C4-2B (cell line): ENCODE results near the gene PEX16.

ENCODE experiments used
- H3K27ac ChIP-seq: fragments of 450-650 bp; 2 replicates; pipeline ENCODE4 v1.5.1; 2017
- ZFX ChIP-seq: fragments of 450-650 bp; IDR thresholded peaks from 2 replicates; pipeline ENCODE4 v1.6.1; 2017
- TF ChIP-seq, protein P1 (sequence below): fragments of 450-650 bp; conservative IDR thresholded peaks from 2 replicates; pipeline ENCODE4 v1.5.1; 2017; ENCODE audit warnings: mild to moderate bottlenecking

The PEX16 gene

DNA sequence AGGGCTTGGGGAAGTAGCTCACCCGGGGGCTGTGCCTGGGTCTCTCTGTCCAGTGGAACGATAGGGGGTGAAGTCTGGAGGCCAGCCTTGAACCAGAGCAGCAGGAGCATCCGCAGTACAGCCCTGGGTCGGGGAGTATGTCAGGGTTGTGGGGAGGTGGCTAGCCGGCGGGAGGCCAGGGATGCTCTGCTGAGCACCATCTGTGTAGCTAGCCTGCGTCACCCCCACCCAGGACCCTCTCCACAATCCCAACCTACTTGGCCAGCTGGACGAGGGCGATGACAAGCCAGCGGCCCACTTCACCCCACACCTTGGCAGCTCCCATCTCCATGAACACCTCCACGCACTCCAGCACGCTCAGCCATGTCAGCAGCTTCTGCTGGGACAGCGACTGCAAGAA is 2.2 kb downstream of the PEX16 start:
- no peak overlapping the region for H3K27ac ChIP-seq
- TF ChIP-seq, protein P1, sequence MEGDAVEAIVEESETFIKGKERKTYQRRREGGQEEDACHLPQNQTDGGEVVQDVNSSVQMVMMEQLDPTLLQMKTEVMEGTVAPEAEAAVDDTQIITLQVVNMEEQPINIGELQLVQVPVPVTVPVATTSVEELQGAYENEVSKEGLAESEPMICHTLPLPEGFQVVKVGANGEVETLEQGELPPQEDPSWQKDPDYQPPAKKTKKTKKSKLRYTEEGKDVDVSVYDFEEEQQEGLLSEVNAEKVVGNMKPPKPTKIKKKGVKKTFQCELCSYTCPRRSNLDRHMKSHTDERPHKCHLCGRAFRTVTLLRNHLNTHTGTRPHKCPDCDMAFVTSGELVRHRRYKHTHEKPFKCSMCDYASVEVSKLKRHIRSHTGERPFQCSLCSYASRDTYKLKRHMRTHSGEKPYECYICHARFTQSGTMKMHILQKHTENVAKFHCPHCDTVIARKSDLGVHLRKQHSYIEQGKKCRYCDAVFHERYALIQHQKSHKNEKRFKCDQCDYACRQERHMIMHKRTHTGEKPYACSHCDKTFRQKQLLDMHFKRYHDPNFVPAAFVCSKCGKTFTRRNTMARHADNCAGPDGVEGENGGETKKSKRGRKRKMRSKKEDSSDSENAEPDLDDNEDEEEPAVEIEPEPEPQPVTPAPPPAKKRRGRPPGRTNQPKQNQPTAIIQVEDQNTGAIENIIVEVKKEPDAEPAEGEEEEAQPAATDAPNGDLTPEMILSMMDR = no peak
- no peak for TF ChIP-seq ZFX

DNA sequence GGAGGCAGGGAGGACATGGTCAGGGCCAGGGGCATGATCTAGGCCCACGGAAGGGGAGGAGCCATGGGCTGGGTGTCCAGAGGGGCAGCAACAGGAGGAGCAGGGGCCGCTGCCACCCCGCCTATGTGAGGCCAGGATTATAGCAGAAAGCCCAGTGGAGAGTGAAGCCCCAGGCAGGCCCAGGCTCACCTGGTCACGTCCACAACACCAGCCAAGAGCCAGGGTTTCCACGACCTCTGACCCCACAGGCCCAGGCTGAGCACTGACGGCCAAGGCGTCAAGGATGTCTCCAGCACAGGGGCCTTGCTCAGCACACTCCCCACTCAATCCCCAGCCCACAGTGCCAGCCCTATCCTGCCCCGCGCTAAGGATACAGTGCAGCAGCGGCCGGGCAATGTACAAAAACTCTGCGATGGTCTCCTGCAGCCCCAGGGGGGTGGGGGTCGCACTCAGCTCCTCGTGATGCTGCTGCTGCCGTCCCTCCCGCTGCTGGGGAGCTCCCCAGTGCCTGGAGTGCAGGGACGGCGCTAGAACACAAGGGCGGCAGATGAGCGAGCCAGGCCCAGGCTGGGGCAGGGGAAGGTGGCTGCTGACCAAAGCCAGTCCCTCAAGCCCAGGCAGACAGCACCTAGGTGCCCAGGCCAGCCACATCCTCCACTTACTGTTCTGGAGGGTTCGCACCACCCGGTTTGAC is 3.6 kb downstream of the PEX16 start:
- TF ChIP-seq, protein P1 = no peak
- TF ChIP-seq ZFX = no peak
- H3K27ac ChIP-seq = no peak overlapping the region

DNA sequence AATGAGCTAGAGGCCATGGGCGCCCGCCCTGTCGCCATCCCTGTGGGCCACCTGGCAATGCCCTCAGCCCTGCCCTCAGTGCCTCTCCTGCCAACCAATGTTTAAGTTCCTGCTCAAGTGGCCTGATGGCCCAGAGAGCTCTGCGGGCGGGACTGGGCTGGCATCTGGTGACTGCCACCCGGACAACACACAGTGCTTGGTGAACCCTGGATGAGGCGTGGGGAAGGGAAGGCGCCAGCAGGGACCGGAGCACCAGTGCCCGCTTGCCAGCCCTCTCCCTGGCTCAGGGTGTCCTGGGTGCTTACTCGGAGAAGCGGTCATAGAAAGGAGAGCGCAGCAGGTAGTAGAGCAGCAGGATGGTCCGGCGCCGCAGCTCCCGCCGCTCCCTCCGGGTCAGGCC is 4.2 kb downstream of the PEX16 start:
- no peak for TF ChIP-seq ZFX
- no peak overlapping the region for H3K27ac ChIP-seq

DNA sequence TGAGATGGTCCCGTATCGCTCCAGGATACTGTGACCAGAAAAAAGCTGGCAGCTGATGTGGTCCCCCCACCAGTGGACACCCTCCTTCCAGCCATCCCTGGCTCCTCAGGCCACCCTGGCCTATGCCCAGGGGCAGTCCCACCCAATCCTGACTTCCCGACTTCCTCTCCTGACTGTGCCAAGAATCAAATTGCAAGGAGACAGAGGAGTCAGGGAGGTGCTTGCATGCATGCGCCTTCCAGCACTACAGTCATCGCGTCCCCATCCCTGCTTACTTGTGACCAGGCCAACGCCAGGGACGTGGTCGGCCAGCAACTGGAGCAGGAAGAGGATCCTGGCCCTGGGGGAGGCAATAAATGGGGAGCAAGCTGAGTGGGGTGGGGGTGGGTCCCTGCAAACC is 7.1 kb downstream of the PEX16 start:
- no peak for TF ChIP-seq ZFX
- TF ChIP-seq, protein P1 = no peak
- H3K27ac ChIP-seq = no peak overlapping the region

DNA sequence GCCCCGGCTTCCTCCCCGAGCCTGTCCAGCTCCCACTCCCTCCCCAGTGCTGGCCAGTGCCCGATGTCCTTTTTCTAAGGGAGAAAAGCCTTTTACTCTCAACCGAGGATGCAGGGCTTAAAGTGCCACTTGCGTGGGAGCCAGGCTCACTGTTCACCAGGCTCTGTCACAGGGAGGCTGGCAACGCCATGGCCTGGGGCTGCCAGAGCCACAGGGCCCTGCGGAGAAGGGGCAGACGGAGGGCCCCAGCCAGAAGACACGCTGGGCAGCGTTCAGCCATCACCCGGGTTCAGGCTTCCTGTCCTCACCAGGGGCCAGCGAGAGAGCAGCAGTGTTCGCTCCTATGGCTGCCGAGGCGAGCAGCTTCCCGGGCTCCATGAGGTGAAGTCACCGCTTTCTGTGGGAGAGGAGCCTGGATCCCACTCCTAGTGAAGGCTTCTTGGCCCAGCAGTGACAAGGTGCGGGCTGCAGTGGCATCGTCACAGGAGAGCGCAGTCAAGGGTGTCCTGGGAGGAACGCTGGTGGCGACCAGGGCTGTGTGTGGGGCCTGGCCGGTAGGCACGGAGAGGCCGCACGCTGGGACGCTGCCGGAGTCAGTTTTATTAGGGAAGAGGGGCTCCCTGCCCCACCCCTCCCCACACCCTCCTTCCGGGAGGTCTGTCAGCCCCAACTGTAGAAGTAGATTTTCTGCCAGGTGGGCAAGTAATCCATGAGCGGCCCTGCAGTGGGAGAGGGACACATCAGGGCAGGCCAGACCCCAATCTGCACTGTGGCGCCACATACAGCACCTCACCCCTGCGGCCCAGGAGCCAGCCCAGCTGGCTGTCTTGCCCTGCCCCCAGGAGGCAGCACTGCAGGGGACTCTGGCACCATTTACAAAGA is 7.8 kb downstream of the PEX16 start:
- no peak overlapping the region for H3K27ac ChIP-seq
- no peak for TF ChIP-seq ZFX
- TF ChIP-seq, protein P1 = no peak

DNA sequence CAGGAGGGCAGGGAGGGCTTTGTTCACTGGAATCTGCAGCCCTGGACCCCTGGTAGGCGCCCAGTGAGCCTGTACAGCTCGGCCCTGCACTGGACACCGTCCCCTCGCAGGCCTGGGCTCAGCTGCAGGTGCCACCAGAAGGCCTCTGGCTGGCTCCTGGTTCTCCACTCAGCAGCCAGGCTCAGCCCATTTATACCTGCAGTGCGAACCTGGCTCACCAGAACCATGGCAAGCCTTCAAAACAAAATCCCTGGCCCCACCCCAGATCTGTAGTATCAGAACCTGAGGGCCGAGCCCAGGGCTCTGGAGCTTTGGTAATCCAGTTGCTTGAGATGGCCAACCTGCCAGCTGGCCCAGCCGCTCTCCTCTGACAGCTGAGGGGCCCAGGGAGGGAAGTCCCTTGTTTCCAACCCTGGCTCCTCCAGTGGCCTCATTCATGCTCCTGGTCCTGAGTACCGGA is 9.7 kb downstream of the PEX16 start:
- no peak overlapping the region for H3K27ac ChIP-seq
- TF ChIP-seq, protein P1 = no peak
- TF ChIP-seq ZFX = no peak

DNA sequence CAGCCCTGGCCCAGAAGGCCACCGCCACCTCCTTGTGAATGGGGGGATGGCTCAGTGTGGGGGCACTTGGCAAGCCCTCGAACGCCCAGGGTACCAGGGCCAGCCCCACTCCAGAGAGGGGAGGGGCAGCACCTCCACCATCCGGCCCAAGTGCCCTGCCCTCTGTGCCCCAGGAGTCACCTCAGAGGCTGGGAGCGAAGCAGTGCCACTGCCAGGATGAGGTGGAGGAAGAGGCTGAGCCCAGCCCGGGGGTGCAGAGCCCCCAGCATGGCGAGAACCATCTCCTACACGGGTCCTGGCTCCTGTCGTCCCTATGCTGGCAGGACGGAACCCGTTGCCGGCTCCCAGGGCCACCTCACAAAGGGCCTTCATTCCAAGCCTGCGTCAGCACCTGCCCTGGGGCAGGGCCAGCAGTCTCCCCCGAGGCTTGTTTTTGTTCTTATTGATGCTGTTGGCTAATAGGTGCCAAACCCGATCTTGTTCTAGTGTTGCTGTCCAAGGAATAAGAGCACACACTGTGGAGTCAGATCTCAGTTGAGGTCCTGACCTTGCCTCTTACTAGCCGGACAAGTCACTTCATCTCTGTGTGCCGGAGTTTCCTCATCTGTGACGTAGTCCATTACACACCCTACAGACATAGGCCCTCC is 10.6 kb downstream of the PEX16 start, which contains the start of gene FREY1:
FREY1 (minus strand) TSS at position 307 of the 647 bp plus-strand sequence; CDS start at position 281, 26 bp downstream.
- H3K27ac ChIP-seq = no peak within 1 kb of the TSS
- TF ChIP-seq, protein P1 = no peak
- no peak for TF ChIP-seq ZFX
